Mucosa of stomach (tissue), 1 donor: ENCODE data around the gene ORMDL2.
"Not testable (repeated sequence)": the region's sequence is repeated elsewhere in the genome, so short reads cannot be mapped to it uniquely, and the experiment has no call there.

Source experiments
- H3K27me3 ChIP-seq: one replicate; pipeline ENCODE4 v1.7.0; 2013; ENCODE audit warnings: mild to moderate bottlenecking, low read length; ENCODE audit not compliant: control insufficient read depth, insufficient read depth
- H3K36me3 ChIP-seq: one replicate; pipeline ENCODE4 v1.7.0; 2013; ENCODE audit warnings: low read length; ENCODE audit not compliant: control insufficient read depth, insufficient read depth
- H3K4me1 ChIP-seq: one replicate; pipeline ENCODE4 v1.7.0; 2013; ENCODE audit warnings: mild to moderate bottlenecking, low read length; ENCODE audit not compliant: control insufficient read depth, insufficient read depth
- H3K4me3 ChIP-seq: one replicate; pipeline ENCODE4 v1.7.0; 2013; ENCODE audit warnings: low read length
- H3K9ac ChIP-seq: one replicate; pipeline ENCODE4 v1.7.0; 2013; ENCODE audit warnings: mild to moderate bottlenecking, low read length, moderate library complexity
- H3K9me3 ChIP-seq: one replicate; pipeline ENCODE4 v1.7.0; 2013; ENCODE audit warnings: mild to moderate bottlenecking, low read length, moderate library complexity; ENCODE audit not compliant: control insufficient read depth
- donor health status: Pancreatic carcinoma.

ORMDL2 gene

DNA sequence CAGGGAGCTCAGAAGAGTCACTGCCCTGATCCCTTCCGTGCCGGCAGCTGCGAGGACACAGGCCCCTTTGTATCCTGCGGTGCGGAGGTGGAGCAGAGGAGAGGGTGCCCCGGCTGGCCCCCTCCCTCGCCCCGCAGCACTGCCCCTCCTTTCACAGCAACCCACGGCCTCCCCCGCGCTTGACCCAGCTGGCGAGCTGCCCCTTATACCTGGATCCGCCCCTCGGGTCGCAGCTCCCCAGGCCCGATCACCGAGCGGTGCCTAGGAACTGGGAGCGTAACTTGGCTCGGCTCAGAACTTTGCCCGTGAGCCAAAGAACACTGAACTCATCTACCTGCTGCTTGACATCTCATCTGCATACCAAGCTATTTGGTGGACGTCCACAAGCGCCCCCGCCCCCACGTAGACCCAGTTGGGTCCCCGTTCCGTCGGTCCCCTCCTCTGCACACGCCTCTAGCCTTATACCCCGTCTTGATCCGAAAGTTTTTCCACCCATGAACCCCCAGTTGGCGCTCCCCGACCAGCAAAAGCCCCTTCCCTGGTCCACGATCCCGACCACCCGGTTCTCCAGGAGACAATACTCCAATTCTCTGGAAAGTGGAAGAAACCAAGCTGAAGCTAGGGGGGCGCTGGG lies 12.2 kb downstream of the ORMDL2 start:
- no peaks in the 10 kb centered on the region for H3K9me3 ChIP-seq
- peaks cover 39% of the 10 kb centered on the region for H3K4me1 ChIP-seq
- peak overlapping the region; percentile 90 for H3K9ac ChIP-seq
- H3K36me3 ChIP-seq, result no peaks in the 10 kb centered on the region
- H3K4me3 ChIP-seq, result peak overlapping the region; percentile 87
- no peaks in the 10 kb centered on the region for H3K27me3 ChIP-seq

DNA sequence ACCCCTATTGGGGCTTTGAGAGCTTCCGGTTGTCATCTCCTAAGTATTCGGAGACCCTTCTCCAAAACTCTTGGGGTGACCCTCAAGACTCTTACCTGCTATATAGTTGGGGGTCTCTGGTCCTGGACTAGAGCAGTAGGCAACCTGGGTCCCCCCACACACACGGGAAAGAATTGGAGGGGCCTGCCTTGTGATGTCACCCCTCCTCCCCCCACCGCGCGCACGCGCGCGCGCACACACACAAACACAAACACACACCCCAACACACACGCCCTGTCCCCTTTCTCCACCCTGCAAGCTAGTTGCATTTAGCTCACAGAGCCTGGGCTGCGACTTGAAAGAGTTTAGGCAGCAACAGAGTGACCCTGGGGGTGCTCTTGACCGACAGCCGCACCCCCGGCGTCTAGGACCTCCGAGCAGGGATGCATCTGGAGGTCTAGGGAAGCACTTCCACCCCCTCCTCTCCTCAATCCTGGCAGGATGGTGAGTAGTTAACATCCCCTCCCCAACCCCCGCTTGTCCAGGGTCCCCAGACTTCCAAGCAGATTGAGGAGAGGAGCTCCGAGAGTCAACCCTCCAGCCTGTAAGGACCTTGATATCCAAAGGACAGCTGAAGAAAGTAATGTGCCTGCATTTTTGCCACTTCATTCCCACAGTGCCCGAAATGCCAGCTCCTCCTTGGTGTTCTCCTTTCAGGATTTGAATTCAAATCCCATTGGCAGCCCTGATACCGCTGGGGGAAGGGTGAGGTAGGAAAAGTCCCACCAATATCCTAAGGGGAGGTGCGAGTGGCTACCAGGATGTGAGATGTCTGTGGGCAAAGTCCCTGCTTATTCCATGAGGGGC lies 13.0 kb downstream of the ORMDL2 start:
- peak overlapping the region; percentile 87 for H3K4me3 ChIP-seq
- H3K9me3 ChIP-seq, result no peaks in the 10 kb centered on the region
- peak overlapping the region; percentile 90 for H3K9ac ChIP-seq
- H3K27me3 ChIP-seq, result no peaks in the 10 kb centered on the region
- H3K36me3 ChIP-seq, result no peaks in the 10 kb centered on the region
- peaks cover 37% of the 10 kb centered on the region for H3K4me1 ChIP-seq

DNA sequence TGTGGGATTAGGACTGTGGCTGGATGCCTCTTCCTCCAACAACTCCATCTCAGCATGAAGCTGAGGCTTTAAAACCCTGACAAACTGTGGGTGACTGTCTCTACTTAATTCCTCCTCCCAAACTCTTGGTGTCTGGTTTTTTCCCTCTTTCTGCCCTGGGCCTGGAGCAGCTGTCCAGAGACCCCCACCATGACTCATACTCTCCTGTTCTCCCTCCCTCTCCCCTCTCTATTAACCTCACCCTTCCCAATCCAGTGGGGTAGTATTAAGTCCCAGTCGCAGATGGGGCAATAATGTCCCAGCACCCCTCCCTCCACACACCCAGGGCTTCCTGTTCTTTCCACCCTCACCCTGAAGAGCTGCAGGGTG lies 13.6 kb downstream of the ORMDL2 start:
- Histone ChIP-seq H3K4me1 (peaks cover 35% of the 10 kb centered on the region), H3K9me3 (no peaks in the 10 kb centered on the region), H3K4me3 (peak overlapping the region; percentile 87), H3K27me3 (no peaks in the 10 kb centered on the region), H3K9ac (peak overlapping the region; percentile 90), H3K36me3 (no peaks in the 10 kb centered on the region)

DNA sequence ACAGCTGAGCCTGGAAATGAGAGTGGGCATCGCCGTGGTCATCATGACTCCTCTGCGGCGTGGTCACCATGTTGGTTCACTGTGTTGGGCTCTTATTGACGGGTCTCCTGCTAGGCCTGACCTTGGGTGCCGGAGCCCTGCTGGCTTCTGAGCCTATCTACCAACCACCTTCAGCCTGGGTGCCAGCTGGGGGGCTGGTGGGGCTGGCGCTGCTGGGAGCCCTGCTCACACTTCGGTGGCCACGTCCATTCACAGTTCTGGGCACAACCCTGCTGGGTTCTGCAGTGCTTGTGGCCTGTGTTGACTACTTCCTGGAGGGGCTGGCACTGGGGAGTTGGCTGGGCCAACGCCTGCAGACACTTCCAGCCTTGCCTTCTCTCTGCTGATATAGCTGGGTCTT lies 15.2 kb downstream of the ORMDL2 start:
- no peaks in the 10 kb centered on the region for H3K9me3 ChIP-seq
- peaks cover 25% of the 10 kb centered on the region for H3K4me1 ChIP-seq
- H3K27me3 ChIP-seq, result no peaks in the 10 kb centered on the region
- H3K4me3 ChIP-seq, result no peak overlapping the region
- no peaks in the 10 kb centered on the region for H3K36me3 ChIP-seq
- H3K9ac ChIP-seq, result no peak overlapping the region

DNA sequence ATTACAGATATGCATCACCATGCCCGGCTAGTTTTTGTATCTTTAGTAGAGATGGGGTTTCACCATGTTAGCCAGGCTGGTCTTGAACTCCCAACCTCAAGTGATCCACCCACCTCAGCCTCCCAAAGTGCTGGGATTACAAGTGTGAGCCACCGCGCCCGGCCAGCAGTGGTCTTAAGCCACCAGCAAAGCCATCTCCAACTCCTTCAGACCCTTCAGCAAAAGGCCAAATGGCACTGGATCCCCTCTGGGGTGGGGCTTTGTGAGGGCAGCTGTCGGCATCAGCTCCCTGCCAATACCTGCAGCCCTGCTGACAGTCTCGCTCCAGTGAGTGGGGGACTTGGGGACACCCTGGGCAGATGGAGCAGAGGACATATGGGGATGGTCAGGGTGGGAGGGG lies 16.6 kb downstream of the ORMDL2 start:
- not testable (repeated sequence) for H3K4me3 ChIP-seq, H3K27me3 ChIP-seq, H3K36me3 ChIP-seq, H3K9me3 ChIP-seq, H3K9ac ChIP-seq
- H3K4me1 ChIP-seq, result peaks cover 16% of the 10 kb centered on the region

DNA sequence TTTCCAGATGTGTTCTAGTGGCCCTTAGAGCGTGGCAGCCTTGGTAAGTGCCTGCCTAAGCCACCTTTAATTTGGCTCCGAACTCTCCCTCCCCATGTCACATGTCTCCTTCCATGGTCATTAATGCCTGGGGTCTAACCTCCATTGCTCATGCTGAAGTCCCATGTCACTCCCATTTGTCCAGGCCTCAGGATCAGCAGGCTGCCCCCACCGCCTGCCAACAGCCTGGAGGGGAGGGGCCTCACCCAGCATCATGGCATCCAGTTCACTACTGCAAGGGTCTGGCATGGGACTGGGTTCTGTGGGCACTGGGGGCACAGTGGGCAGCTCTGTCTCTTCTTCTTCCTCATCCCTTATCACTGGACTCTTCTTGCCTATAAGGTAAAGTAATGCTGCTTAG lies 20.5 kb downstream of the ORMDL2 start:
- Histone ChIP-seq H3K4me3 (no peak overlapping the region), H3K27me3 (no peaks in the 10 kb centered on the region), H3K4me1 (peaks cover 1% of the 10 kb centered on the region), H3K9me3 (no peaks in the 10 kb centered on the region), H3K36me3 (no peaks in the 10 kb centered on the region), H3K9ac (no peak overlapping the region)

DNA sequence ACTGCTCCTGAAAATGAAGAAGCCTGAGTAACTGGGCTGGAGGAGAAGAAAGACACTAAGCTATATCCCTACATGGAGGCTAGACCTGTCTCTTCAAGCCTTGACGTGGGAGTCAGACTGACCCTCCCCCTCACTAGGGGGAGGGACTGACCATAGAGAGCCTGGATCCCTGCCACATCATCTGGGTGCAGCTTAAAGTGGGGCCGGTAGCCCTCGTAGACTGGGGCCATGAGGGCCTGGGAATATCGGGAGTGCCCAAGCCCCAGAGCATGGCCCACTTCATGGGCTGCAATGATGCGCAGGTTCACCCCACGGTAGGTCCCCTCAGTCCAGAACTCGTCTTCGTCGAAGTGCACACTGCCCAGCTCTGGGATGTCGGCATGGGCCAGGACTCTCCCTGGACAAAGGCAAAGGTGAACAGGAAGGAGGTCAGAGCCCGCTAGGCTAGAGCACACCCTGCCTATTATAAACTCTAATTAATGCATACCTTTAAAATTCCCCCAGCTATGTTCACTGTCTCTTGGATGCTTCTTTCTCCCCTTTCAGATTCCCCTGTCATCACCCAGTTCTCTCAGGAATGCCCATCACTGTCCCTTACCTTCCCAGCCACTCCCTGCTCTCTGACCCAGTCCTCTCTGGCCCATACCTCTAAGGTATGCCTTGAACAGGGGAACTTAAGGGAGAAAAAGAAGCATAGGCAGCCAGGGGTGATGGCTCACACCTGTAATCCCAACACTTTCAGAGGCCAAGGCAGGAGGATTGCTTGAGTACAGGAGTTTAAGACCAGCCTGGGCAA lies 21.7 kb downstream of the ORMDL2 start:
- no peak overlapping the region for H3K4me3 ChIP-seq
- H3K9ac ChIP-seq, result no peak overlapping the region
- H3K9me3 ChIP-seq, result no peaks in the 10 kb centered on the region
- H3K36me3 ChIP-seq, result no peaks in the 10 kb centered on the region
- H3K4me1 ChIP-seq, result no peaks in the 10 kb centered on the region
- no peaks in the 10 kb centered on the region for H3K27me3 ChIP-seq

DNA sequence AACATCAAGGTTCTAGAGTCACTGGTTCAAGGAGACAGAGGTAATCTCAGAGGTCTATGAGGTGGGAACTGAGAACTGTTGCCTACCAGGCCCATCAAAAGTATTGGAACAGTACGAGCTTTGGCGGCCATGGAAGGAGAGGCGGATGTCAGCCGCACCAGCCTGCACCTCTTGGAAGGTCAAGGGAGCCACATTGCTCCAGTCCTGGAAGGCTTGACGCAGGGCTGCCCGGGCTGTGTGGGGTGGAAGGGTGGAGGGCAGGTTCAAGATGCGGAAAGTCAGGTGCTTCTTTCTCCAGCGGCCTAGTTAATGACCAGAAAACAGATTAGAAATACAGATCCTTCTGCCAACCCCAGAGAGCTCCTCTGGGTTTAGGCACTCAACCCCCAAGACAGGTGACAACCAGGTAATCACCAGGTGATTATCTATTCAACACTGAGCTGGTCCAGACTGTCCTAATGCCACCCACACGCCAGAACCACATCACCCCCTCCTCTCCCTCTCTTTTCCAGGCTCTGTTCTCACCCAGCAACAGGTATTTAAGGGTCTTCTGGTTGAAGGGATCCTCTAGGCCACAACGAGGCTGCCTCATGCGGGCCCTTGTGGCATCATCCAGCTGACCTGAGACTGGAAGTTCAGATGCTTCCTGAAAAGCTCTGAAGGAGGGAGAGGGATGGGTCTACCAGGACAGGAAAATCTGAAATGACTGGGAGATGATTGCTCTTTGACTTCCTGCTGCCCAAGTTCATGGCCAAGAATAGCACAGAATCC lies 22.9 kb downstream of the ORMDL2 start:
- H3K9ac ChIP-seq, result no peak overlapping the region
- no peaks in the 10 kb centered on the region for H3K9me3 ChIP-seq
- no peaks in the 10 kb centered on the region for H3K4me1 ChIP-seq
- no peak overlapping the region for H3K4me3 ChIP-seq
- no peaks in the 10 kb centered on the region for H3K36me3 ChIP-seq
- H3K27me3 ChIP-seq, result no peaks in the 10 kb centered on the region

DNA sequence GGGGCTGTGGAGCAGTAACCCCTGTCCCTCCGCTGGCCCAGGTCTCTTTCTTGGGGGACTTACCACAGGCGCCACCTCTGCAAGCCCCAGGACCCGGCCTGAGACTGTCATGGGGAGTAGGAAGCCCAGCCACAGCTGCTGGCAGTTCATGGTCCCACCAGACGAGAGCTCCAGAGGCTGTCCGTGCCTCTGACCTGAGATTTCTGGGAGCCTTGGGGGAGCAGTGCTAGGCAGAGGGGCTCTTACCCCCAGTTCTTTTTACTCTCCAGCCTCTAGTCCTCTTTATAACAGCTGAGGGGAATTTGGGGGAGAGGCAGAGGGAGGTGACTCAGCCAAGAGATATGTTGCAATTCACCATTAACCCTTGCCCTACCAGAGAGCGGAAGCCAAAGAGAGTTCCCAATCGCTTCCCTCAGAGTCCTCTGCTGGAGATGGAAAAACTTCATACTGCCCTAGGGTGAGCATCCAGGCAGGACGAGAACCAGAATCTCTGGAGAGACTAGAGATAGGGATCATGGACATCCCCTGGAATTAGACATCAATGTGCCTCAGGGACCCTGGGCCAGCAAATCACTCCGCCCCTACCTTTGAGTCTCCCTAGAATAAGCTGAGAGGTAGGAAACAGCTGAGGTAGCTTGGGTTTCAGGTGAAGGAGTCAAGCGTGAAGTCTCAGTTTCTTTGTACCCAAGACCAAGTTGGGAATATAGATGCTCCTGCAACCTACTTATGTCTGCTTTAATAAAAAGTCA lies 25.0 kb downstream of the ORMDL2 start, which contains the start of gene MMP19:
Gene MMP19, minus strand, starts transcription at position 256 of the 749 bp plus-strand sequence. Its CDS starts 106 bp downstream, at position 150.
- peak within 1 kb of the TSS; percentile 15 for H3K4me3 ChIP-seq
- peak within 1 kb of the TSS; percentile 64 for H3K9ac ChIP-seq
- H3K27me3 ChIP-seq, result no peaks in the 10 kb centered on the region
- H3K9me3 ChIP-seq, result no peaks in the 10 kb centered on the region
- H3K36me3 ChIP-seq, result no peaks in the 10 kb centered on the region
- no peaks in the 10 kb centered on the region for H3K4me1 ChIP-seq

DNA sequence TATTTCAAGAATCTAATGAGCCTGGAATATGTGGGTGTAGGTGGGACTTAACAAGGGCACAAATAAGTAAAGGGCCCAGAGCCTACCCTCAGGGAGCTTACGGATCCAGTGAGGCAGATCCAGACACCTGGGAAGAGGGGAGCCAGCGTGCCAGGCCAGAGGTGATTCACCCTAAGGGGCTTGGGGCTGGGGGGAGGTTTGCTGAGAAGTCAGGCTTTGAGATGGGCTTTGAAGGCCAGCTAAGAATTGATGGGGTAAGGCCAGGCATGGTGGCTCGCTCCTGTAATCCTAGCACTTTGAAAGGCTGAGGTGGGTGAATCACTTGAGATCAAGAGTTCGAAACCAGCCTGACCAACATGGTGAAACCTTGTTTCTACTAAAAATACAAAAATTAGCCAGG lies 25.6 kb downstream of the ORMDL2 start:
- H3K27me3 ChIP-seq, result no peaks in the 10 kb centered on the region

DNA sequence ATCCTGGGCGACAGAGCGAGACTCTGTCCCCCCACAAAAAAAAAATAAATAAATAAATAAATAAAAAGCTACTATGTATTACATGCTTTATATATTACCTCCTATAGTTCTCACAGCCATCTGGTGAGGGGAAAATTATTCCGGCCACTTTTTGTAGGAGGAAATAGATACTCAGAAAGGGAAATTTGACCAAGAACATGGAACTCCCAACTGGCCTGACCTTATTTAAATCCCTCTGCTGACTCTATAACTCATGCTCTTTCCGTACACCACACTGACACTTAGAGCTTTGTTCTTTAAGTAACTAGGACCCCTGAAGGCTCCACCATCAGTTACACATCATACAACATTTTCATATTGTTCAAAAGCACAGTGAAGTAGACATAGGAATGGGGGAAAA lies 27.1 kb downstream of the ORMDL2 start:
- no peaks in the 10 kb centered on the region for H3K36me3 ChIP-seq
- no peaks in the 10 kb centered on the region for H3K27me3 ChIP-seq
- no peaks in the 10 kb centered on the region for H3K4me1 ChIP-seq
- no peak overlapping the region for H3K9ac ChIP-seq
- no peaks in the 10 kb centered on the region for H3K9me3 ChIP-seq
- H3K4me3 ChIP-seq, result no peak overlapping the region

More for the DNA sequence above, 25.6 kb downstream of the ORMDL2 start:
- Histone ChIP-seq H3K4me1 (no peaks in the 10 kb centered on the region), H3K4me3 (no peak overlapping the region), H3K9me3 (no peaks in the 10 kb centered on the region), H3K36me3 (no peaks in the 10 kb centered on the region), H3K9ac (peak overlapping the region; percentile 64)
